ENCODE results near the gene ARID4B. TPM values are rescaled to one million over a fixed set of nuclear protein-coding genes. Genes with fewer than 3 reads are reported as not detected.

Gene ARID4B
- total and polyA plus RNA-seq, 2 donors (not counting 3 experiments of a cell fraction or from before 2014, with no cell fraction given), result 6.7 to 40.7 TPM

GRCh38 chr1:235275223-235275622 lies 52.8 kb downstream of the ARID4B start:
- DNase-seq (ENCODE audit: low read depth, low spot score), result no peak
- no TSS peak for BruUV-seq (replicated peaks)

More at GRCh38 chr1:235275223-235275622, 52.8 kb downstream of the ARID4B start:
- TF ChIP-seq FOS (IDR thresholded peaks at IDR 0.05; ENCODE audit: borderline replicate concordance, insufficient read depth, low read length) (no peak), POLR2AphosphoS5 (IDR thresholded peaks at IDR 0.05; ENCODE audit: insufficient read depth, low read depth, low read length) (no peak), JUN (IDR thresholded peaks at IDR 0.05; ENCODE audit: borderline replicate concordance, insufficient read depth, insufficient read length, low read depth) (no peak), CTCF (IDR thresholded peaks at IDR 0.05; ENCODE audit: extremely low read depth in 1 of 2, insufficient read depth in 1 of 2, low read depth in 1 of 2, low read length in 2 of 2) (no peak), MYC (IDR thresholded peaks at IDR 0.05; ENCODE audit: low read depth, low read length) (no peak), GATA2 (IDR thresholded peaks at IDR 0.05; ENCODE audit: insufficient read depth, insufficient read length, low read depth, low read length) (no peak), POLR2A (IDR thresholded peaks at IDR 0.05; ENCODE audit: low read depth, low read length) (no peak)
- TF ChIP-seq, protein P1, sequence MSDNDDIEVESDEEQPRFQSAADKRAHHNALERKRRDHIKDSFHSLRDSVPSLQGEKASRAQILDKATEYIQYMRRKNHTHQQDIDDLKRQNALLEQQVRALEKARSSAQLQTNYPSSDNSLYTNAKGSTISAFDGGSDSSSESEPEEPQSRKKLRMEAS (IDR thresholded peaks at IDR 0.05; ENCODE audit: insufficient read depth, insufficient read length), result no peak
- Histone ChIP-seq H3K4me2 (ENCODE audit: insufficient read depth, low read length) (no peak overlapping the region), H3K4me3 (replicated peaks in 1 of 3; ENCODE audit: insufficient read depth in 1 of 3, low read depth in 1 of 3, low read length in 3 of 3) (no peak overlapping the region), H3K9me1 (replicated peaks; ENCODE audit: control insufficient read depth, extremely low read depth, insufficient read depth, low read length) (no peaks in the 10 kb centered on the region), H3K36me3 (ENCODE audit: control insufficient read depth in 2 of 2, extremely low read depth in 1 of 2, insufficient read depth in 2 of 2, low read length in 2 of 2) (no peaks in the 10 kb centered on the region), H3K4me1 (ENCODE audit: control insufficient read depth, extremely low read depth, insufficient read depth, low read length) (no peaks in the 10 kb centered on the region), H3K27me3 (ENCODE audit: control insufficient read depth in 2 of 2, insufficient read depth in 2 of 2, low read length in 2 of 2) (no peaks in the 10 kb centered on the region), H3K9me3 (replicated peaks; ENCODE audit: control insufficient read depth, insufficient read depth, low read length) (no peaks in the 10 kb centered on the region), H2AFZ (ENCODE audit: low read depth, low read length) (no peak overlapping the region), H3K9ac (replicated peaks; ENCODE audit: extremely low read depth, insufficient read depth, low read length) (no peak overlapping the region), H4K20me1 (replicated peaks; ENCODE audit: control insufficient read depth, extremely low read depth, insufficient read depth, low read length) (peaks cover 19% of the 10 kb centered on the region), H3K27ac (ENCODE audit: insufficient read depth, low read depth, low read length) (no peak overlapping the region), H3K79me2 (ENCODE audit: control insufficient read depth, insufficient read depth, low read length) (peaks cover 88% of the 10 kb centered on the region)
- dilution Hi-C loops (cut with MboI; ENCODE audit: extremely low pct_ligation_motif_present, low sequenced_read_pairs), result no loop called here
- intact Hi-C loops (cut with micrococcal nuclease), result no loop called here
- ChIA-PET POLR2A (no interaction called here), CTCF (interaction anchor here (1.4 to 2.0 kb wide), 2 partner anchors 16 to 140 kb away, joined by 4 to 5 read pairs; no protein-coding TSS in a partner anchor)
- FAIRE-seq, result no peak
